ENCODE results near the gene UBN1.

Gene UBN1

GRCh38 chr16:4820652-4821051 is 26.6 kb upstream of the UBN1 start:
- Histone ChIP-seq H4K8ac (ENCODE audit: low read length) (no peak overlapping the region), H3K4ac (ENCODE audit: low read depth in 1 of 2, low read length in 2 of 2) (no peak overlapping the region), H3K4me2 (ENCODE audit: low read length, poor library complexity, severe bottlenecking) (no peak overlapping the region), H2BK15ac (ENCODE audit: low read depth, poor library complexity, severe bottlenecking) (no peak overlapping the region), H2BK5ac (ENCODE audit: low read depth, low read length, poor library complexity, severe bottlenecking) (no peak overlapping the region), H3K36me3 (ENCODE audit: control insufficient read depth in 1 of 2, insufficient read depth in 2 of 2, low read depth in 1 of 2, low read length in 2 of 2) (peaks cover 68 to 91% of the 10 kb centered on the region in 2 experiments), H2AK5ac (ENCODE audit: low read length, severe bottlenecking) (no peak overlapping the region), H3K18ac (ENCODE audit: low read depth in 1 of 2, low read length in 2 of 2) (no peak overlapping the region), H2BK12ac (ENCODE audit: low read length in 2 of 2) (no peak overlapping the region), H4K91ac (ENCODE audit: low read length) (peak overlapping the region; percentile 35), H3K4me1 (ENCODE audit: control insufficient read depth, insufficient read depth, low read depth, low read length) (no peaks in the 10 kb centered on the region), H3K27ac (ENCODE audit: low read length, poor library complexity, severe bottlenecking) (no peak overlapping the region), H3K9me3 (ENCODE audit: control insufficient read depth, low read length) (no peaks in the 10 kb centered on the region), H3K79me1 (replicated peaks; ENCODE audit: low read length, poor library complexity, severe bottlenecking) (peaks cover 28% of the 10 kb centered on the region), H3K27me3 (ENCODE audit: control insufficient read depth in 1 of 2, insufficient read depth in 1 of 2, low read length in 2 of 2) (no peaks in the 10 kb centered on the region), H3K14ac (ENCODE audit: low read length in 2 of 2) (no peak overlapping the region), H3K23ac (ENCODE audit: low read length in 2 of 2) (no peak overlapping the region), H2BK120ac (ENCODE audit: low read depth, low read length) (no peak overlapping the region), H3K4me3 (ENCODE audit: insufficient read depth in 1 of 2, low read depth in 1 of 2, low read length in 2 of 2) (no peak overlapping the region), H3K9ac (ENCODE audit: low read length) (no peak overlapping the region), H2AFZ (ENCODE audit: low read depth, low read length) (no peak overlapping the region)
- WGBS = 98% methylated on average over 6 of the region's 6 CpGs
- no peak for DNase-seq

GRCh38 chr16:4825196-4825595 is 22.1 kb upstream of the UBN1 start:
- H3K79me1 ChIP-seq (replicated peaks; ENCODE audit: low read length, poor library complexity, severe bottlenecking) = peaks cover 47% of the 10 kb centered on the region
- no peak overlapping the region for H3K4me2 ChIP-seq (ENCODE audit: low read length, poor library complexity, severe bottlenecking)
- no peak overlapping the region for H3K23ac ChIP-seq (ENCODE audit: low read length in 2 of 2)
- no peak overlapping the region for H3K18ac ChIP-seq (ENCODE audit: low read depth in 1 of 2, low read length in 2 of 2)
- H2AFZ ChIP-seq (ENCODE audit: low read depth, low read length) = no peak overlapping the region
- H2BK5ac ChIP-seq (ENCODE audit: low read depth, low read length, poor library complexity, severe bottlenecking) = no peak overlapping the region
- no peak overlapping the region for H3K9ac ChIP-seq (ENCODE audit: low read length)
- no peaks in the 10 kb centered on the region for H3K27me3 ChIP-seq (ENCODE audit: control insufficient read depth in 1 of 2, insufficient read depth in 1 of 2, low read length in 2 of 2)
- peaks cover 77 to 90% of the 10 kb centered on the region in 2 experiments for H3K36me3 ChIP-seq (ENCODE audit: control insufficient read depth in 1 of 2, insufficient read depth in 2 of 2, low read depth in 1 of 2, low read length in 2 of 2)
- no peak overlapping the region for H2BK120ac ChIP-seq (ENCODE audit: low read depth, low read length)
- H2BK15ac ChIP-seq (ENCODE audit: low read depth, poor library complexity, severe bottlenecking) = no peak overlapping the region
- DNase-seq = no peak
- H4K8ac ChIP-seq (ENCODE audit: low read length) = no peak overlapping the region
- H2AK5ac ChIP-seq (ENCODE audit: low read length, severe bottlenecking) = no peak overlapping the region
- no peak overlapping the region for H3K4me3 ChIP-seq (ENCODE audit: insufficient read depth in 1 of 2, low read depth in 1 of 2, low read length in 2 of 2)
- no peak overlapping the region for H3K14ac ChIP-seq (ENCODE audit: low read length in 2 of 2)
- no peaks in the 10 kb centered on the region for H3K4me1 ChIP-seq (ENCODE audit: control insufficient read depth, insufficient read depth, low read depth, low read length)
- H2BK12ac ChIP-seq (ENCODE audit: low read length in 2 of 2) = no peak overlapping the region
- no peak overlapping the region for H3K4ac ChIP-seq (ENCODE audit: low read depth in 1 of 2, low read length in 2 of 2)
- no peak overlapping the region for H3K27ac ChIP-seq (ENCODE audit: low read length, poor library complexity, severe bottlenecking)
- H3K9me3 ChIP-seq (ENCODE audit: control insufficient read depth, low read length) = no peaks in the 10 kb centered on the region
- 93% methylated on average over 8 of the region's 8 CpGs for WGBS
- H4K91ac ChIP-seq (ENCODE audit: low read length) = no peak overlapping the region

- Histone ChIP-seq H3K9me3 (ENCODE audit: control insufficient read depth, low read length) (no peaks in the 10 kb centered on the region), H2BK120ac (ENCODE audit: low read depth, low read length) (no peak overlapping the region), H2AFZ (ENCODE audit: low read depth, low read length) (no peak overlapping the region), H3K79me1 (replicated peaks; ENCODE audit: low read length, poor library complexity, severe bottlenecking) (peaks cover 56% of the 10 kb centered on the region), H3K9ac (ENCODE audit: low read length) (no peak overlapping the region), H3K36me3 (ENCODE audit: control insufficient read depth in 1 of 2, insufficient read depth in 2 of 2, low read depth in 1 of 2, low read length in 2 of 2) (peaks cover 80 to 90% of the 10 kb centered on the region in 2 experiments), H3K27me3 (ENCODE audit: control insufficient read depth in 1 of 2, insufficient read depth in 1 of 2, low read length in 2 of 2) (no peaks in the 10 kb centered on the region), H3K18ac (ENCODE audit: low read depth in 1 of 2, low read length in 2 of 2) (no peak overlapping the region), H3K23ac (ENCODE audit: low read length in 2 of 2) (no peak overlapping the region), H2BK5ac (ENCODE audit: low read depth, low read length, poor library complexity, severe bottlenecking) (no peak overlapping the region), H4K8ac (ENCODE audit: low read length) (no peak overlapping the region), H3K27ac (ENCODE audit: low read length, poor library complexity, severe bottlenecking) (no peak overlapping the region), H3K4me3 (ENCODE audit: insufficient read depth in 1 of 2, low read depth in 1 of 2, low read length in 2 of 2) (no peak overlapping the region), H2AK5ac (ENCODE audit: low read length, severe bottlenecking) (no peak overlapping the region), H2BK15ac (ENCODE audit: low read depth, poor library complexity, severe bottlenecking) (no peak overlapping the region), H3K14ac (ENCODE audit: low read length in 2 of 2) (no peak overlapping the region), H3K4me2 (ENCODE audit: low read length, poor library complexity, severe bottlenecking) (no peak overlapping the region), H3K4me1 (ENCODE audit: control insufficient read depth, insufficient read depth, low read depth, low read length) (no peaks in the 10 kb centered on the region), H2BK12ac (ENCODE audit: low read length in 2 of 2) (no peak overlapping the region), H4K91ac (ENCODE audit: low read length) (no peak overlapping the region), H3K4ac (ENCODE audit: low read depth in 1 of 2, low read length in 2 of 2) (no peak overlapping the region)
- DNase-seq = no peak
- WGBS = over 99% methylated on average over 4 of the region's 4 CpGs
Observed at GRCh38 chr16:4826526-4826925, 20.8 kb upstream of the UBN1 start.

- Histone ChIP-seq H2AFZ (ENCODE audit: low read depth, low read length) (no peak overlapping the region), H3K4ac (ENCODE audit: low read depth in 1 of 2, low read length in 2 of 2) (no peak overlapping the region), H3K9me3 (ENCODE audit: control insufficient read depth, low read length) (no peaks in the 10 kb centered on the region), H4K8ac (ENCODE audit: low read length) (no peak overlapping the region), H3K4me2 (ENCODE audit: low read length, poor library complexity, severe bottlenecking) (no peak overlapping the region), H2BK120ac (ENCODE audit: low read depth, low read length) (no peak overlapping the region), H2BK5ac (ENCODE audit: low read depth, low read length, poor library complexity, severe bottlenecking) (no peak overlapping the region), H2BK15ac (ENCODE audit: low read depth, poor library complexity, severe bottlenecking) (no peak overlapping the region), H3K4me3 (ENCODE audit: insufficient read depth in 1 of 2, low read depth in 1 of 2, low read length in 2 of 2) (no peak overlapping the region), H2BK12ac (ENCODE audit: low read length in 2 of 2) (no peak overlapping the region), H3K79me1 (replicated peaks; ENCODE audit: low read length, poor library complexity, severe bottlenecking) (peaks cover 61% of the 10 kb centered on the region), H2AK5ac (ENCODE audit: low read length, severe bottlenecking) (no peak overlapping the region), H3K4me1 (ENCODE audit: control insufficient read depth, insufficient read depth, low read depth, low read length) (no peaks in the 10 kb centered on the region), H3K27me3 (ENCODE audit: control insufficient read depth in 1 of 2, insufficient read depth in 1 of 2, low read length in 2 of 2) (no peaks in the 10 kb centered on the region), H3K14ac (ENCODE audit: low read length in 2 of 2) (no peak overlapping the region), H3K23ac (ENCODE audit: low read length in 2 of 2) (no peak overlapping the region), H3K9ac (ENCODE audit: low read length) (no peak overlapping the region), H4K91ac (ENCODE audit: low read length) (no peak overlapping the region), H3K18ac (ENCODE audit: low read depth in 1 of 2, low read length in 2 of 2) (no peak overlapping the region), H3K36me3 (ENCODE audit: control insufficient read depth in 1 of 2, insufficient read depth in 2 of 2, low read depth in 1 of 2, low read length in 2 of 2) (peaks cover 81 to 90% of the 10 kb centered on the region in 2 experiments), H3K27ac (ENCODE audit: low read length, poor library complexity, severe bottlenecking) (no peak overlapping the region)
- WGBS = 96% methylated on average over 10 of the region's 10 CpGs
- no peak for DNase-seq
Observed at GRCh38 chr16:4826980-4827379, 20.3 kb upstream of the UBN1 start.
